HCT116 (cell line): ENCODE results near the gene FRMD8.

ENCODE experiments used
- CEBPB ChIP-seq: IDR thresholded peaks from 2 replicates; pipeline ENCODE4 v1.6.1; 2012; ENCODE audit warnings: low read depth
- CTCF ChIP-seq, 3 experiments: fragments of 200-600 bp in 1 of 3; sonication (generic) in 1 of 3; IDR thresholded peaks in 2 of 3; conservative IDR thresholded peaks in 1 of 3; 2 replicates each; pipeline ENCODE4 v1.5.1; 2012 to 2017; ENCODE audit warnings: low read depth in 2 of 3, low read length in 2 of 3, antibody characterized with exemption in 1 of 3, borderline replicate concordance in 1 of 3, control low read depth in 1 of 3, mild to moderate bottlenecking in 1 of 3, mixed read lengths in 1 of 3, mixed run types in 1 of 3, moderate library complexity in 1 of 3; ENCODE audit not compliant: insufficient read depth in 1 of 3
- ELF1 ChIP-seq: IDR thresholded peaks from 2 replicates; pipeline ENCODE4 v1.6.1; 2012; ENCODE audit warnings: low read depth, borderline replicate concordance
- EZH2 ChIP-seq: fragments of 200-600 bp; sonication (generic); IDR thresholded peaks from 2 replicates; pipeline ENCODE4 v1.6.1; 2017; ENCODE audit warnings: antibody characterized with exemption, mixed run types
- FOSL1 ChIP-seq: IDR thresholded peaks from 2 replicates; pipeline ENCODE4 v1.6.1; 2012; ENCODE audit warnings: low read depth
- POLR2A ChIP-seq: IDR thresholded peaks from 2 replicates; pipeline ENCODE4 v1.7.0; 2011; ENCODE audit warnings: borderline replicate concordance; ENCODE audit not compliant: insufficient read depth, insufficient read length; ENCODE audit errors: extremely low read depth
- POLR2AphosphoS5 ChIP-seq: IDR thresholded peaks from 2 replicates; pipeline ENCODE4 v1.6.1; 2011; ENCODE audit warnings: mild to moderate bottlenecking, low read depth, low read length, moderate library complexity
- SRF ChIP-seq: IDR thresholded peaks from 2 replicates; pipeline ENCODE4 v1.6.1; 2012; ENCODE audit warnings: low read depth
- ZFX ChIP-seq: fragments of 450-650 bp; IDR thresholded peaks from 2 replicates; pipeline ENCODE4 v1.6.1; 2017

- TF ChIP-seq CTCF (IDR thresholded peaks at IDR 0.05 in 2 of 3, conservative IDR thresholded peaks at IDR 0.05 in 1 of 3; ENCODE audit: borderline replicate concordance in 1 of 3, insufficient read depth in 1 of 3, low read depth in 2 of 3, low read length in 2 of 3) (no peak), CEBPB (no peak), POLR2A (no peak), SRF (no peak), FOSL1 (no peak), POLR2AphosphoS5 (no peak), EZH2 (no peak), ELF1 (no peak), ZFX (no peak)
Measured at GRCh38 chr11:65351511-65351910, 34.9 kb upstream of the FRMD8 start.
